GM18951 (cell line): Measurements from ENCODE around the gene KIF18A.

Experiments used
- POLR2A ChIP-seq: IDR thresholded peaks from 4 replicates; pipeline ENCODE4 v1.6.1; 2011; ENCODE audit warnings: mild to moderate bottlenecking; ENCODE audit not compliant: insufficient read length, insufficient read depth; ENCODE audit errors: extremely low read depth
- in situ Hi-C: fragments of 300-500 bp; cut with MboI; formaldehyde crosslinking; loops from one replicate; pipeline ENCODE4 v1.12.0; 2022; ENCODE audit warnings: low sequenced_read_pairs, mixed read lengths, inconsistent platforms; ENCODE audit not compliant: unreplicated experiment

KIF18A gene

DNA sequence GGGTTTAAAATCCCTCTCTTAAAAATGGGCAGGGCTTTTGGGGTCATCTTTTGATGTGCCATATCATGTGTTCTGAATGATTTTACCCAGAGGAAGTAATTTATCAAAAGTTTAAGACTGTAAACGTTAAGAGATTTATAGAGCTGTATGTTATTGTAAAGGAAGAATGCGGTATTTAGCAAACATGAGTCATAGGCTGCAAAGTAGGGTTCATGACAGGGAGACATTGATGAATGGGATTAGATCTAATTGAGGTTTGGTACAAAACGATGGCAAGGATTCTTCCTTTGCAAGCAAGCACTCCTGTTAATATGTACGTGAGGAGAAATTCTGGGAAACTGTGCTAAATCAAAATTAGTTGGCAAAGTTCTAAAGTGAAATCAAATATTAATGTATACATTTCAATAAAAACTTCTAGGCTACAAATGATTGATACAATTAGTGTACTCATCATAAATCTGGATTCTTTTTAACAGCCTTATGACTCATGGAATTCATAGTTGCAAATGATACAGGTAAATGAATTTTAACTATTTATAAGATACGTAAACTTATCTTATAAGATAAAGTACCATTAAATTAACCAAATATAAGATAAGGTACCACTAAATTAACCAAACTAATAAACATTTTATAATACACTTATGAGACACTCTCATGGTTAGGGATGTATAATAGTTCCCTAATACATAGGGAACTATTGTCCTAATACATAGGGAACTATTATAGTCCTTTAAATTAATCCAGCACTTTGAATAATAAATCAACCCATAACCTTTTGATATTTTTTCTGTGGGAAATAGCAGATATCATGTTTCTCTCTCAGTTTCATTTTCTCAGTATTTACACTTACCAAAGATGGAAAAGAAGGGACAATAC, 58.4 kb downstream of the KIF18A start:
- in situ Hi-C loops, result no loop called here
- no peak for TF ChIP-seq POLR2A

DNA sequence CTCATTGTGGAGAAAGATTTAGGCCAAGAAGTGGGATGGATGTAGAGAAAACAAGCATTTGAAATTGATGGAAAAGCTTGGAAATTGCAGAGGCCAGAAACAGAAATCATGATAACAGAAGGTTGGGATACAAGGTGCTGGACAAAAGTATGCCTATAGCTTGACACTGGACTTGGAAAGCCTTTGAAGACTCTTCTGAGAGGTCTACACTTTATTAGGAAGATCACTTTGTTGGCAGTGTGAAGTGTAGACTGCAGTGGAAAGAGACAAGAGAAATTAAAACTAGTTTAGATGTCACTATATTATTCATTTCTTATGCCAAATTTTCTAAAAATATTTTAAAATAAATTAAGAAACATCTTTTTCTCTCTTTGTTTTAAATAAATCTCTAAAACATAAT, 59.1 kb downstream of the KIF18A start:
- in situ Hi-C loops, result no loop called here
- no peak for TF ChIP-seq POLR2A

DNA sequence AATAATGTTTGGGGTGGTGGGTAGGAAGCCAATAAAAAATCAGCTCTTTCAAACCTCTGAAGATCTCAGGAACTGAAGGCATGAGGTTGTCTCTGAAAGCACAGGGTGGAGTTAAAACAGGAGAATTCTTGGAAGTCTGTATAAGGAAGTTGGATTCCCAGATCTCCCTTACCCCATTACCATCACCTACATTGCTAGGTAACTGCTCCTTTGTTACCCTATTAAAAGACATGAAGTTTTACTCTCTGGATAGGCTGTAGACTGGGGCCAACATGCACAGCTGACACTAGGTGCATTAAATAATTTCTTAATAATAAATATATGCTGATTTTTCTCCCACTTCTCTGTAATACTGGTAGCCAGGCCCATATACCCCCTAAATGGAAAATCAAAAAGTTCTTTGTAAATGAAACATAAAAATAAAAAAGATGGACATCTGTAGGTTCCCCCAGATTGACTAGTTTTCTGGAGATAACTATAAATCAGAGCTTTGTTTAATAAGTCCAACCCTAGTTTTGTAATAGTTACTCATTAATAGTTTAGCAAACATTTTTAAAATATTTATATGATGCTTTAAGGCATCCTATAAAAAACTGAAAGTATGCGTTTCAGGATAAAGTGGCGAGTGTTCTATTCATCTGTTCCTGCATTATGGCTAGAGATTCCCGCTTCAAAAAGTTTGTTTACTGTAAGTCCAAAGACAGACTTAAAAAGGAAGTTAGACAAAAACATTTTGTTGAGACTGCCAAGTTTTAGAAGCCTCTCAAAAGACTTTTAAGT, 63.8 kb downstream of the KIF18A start:
- no peak for TF ChIP-seq POLR2A
- in situ Hi-C loops, result no loop called here

DNA sequence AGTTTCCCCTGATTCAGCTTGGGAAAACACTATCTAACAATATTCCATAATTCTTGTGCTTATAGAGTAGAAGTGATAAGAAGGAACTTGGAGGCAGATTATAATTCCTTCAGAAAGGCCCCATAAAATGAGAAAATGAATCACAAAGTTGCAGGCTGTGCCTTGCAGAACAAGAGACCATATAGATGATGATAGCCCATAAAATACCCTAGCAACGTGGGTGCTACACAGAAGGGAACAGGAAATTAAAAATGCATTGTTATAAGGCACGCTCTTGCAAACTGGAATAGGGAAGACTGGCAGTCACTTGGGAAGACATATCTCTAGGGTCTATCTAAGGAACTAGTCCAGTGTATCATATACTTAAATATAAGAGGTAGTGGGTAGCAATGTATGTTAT, 67.6 kb downstream of the KIF18A start:
- in situ Hi-C loops, result no loop called here
- no peak for TF ChIP-seq POLR2A

DNA sequence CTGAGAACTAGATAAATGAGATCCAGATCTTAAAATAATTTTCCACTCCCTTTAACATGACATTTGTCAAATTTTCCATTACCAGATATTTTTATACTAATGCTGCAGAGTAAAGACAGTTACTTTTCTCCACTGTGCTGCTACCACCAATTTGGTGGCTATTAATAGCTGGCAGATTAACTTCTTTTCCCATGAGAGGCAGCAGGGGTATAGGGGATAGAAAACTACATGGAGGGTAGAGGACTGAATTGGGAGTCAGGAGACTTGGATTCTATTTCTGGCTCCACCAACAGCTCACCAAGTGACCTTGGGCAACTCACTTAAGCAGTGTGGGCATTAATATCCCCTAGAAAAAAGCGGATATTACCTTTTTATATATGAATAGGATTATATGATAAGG, 69.2 kb downstream of the KIF18A start:
- in situ Hi-C loops, result no loop called here

DNA sequence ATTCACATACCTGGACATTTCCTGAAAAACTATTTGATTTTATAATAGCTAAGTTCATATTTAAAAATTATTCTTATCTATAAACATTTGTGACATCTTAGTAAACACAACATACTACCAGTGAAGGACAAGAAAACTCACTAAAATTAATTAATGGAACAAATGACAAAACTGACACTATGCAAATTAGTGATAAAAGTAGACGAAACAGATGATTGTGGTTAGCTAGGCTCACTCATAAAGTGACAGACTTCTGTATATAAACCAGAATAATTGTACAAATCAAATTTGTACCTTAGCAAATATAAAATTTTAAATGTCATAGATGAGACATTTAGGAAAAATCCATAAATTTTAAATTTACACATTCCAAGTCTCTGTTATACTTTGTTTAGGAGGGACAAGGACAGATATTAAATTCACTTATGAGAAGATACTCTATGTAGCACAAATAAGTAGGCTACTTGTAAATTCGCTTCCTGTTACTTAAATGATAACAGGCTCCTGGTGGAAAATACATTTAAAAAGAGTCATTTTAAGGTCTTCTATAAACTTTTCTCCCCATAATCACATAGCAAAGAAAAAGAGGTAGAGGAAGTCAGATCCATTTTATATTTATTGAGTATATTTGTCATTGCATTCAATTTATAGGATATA, 81.2 kb downstream of the KIF18A start:
- no peak for TF ChIP-seq POLR2A
- in situ Hi-C loops, result no loop called here

More for the DNA sequence above, 69.2 kb downstream of the KIF18A start:
- no peak for TF ChIP-seq POLR2A

DNA sequence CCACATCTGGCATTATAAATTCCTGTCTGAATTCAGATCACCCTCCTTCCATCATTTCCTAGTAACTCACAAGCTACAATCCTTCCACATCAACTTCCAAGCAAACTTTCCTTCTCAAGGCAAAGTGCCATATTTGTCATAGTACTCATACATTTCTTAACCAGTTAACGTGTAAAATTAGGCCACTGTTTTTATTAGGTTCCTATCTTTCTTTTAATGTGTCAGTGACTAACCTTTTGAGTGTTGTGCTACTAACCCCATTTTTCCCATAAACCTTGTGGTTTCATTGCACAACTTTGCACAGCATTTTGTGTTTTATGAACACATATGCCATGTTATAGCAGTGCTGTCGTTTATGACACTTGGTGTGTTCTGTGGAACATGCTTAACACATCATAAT, 90.1 kb downstream of the KIF18A start:
- in situ Hi-C loops, result no loop called here
- no peak for TF ChIP-seq POLR2A

DNA sequence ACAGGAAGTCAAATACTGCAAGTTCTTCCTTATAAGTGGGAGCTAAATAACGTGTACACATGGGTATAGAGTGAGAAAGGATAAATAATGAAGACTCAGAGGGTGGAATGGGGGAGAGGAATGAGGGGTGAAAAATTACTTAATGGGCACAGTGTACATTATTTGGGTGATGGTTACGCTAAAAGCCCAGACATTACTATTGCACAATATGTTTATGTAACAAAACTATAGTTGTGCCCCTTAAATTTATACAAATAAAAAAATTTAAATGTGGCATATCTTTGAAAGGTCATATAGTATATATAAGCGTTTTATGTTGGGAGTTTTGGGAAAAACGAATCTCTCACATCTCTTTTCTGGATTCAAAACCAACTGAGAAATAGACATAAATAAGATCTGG, 96.1 kb downstream of the KIF18A start:
- no peak for TF ChIP-seq POLR2A

DNA sequence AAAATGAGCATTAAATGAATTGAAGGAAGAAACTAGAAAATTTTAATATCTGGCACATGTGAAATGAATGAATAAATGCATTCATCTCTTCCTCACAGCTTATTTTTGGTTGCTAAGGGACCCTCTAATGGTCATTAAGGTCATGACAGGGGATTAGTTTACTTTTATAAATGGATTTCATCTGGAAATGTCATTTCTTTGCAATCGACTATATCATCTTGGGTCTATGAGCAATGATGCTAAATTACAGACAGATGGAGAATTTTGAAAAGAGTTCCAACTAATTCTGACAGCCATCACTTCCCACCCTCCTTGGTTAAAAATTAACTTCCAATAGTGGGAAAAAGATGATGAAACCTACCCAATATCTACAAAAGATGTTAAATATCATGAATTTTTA, 98.0 kb downstream of the KIF18A start:
- in situ Hi-C loops, result no loop called here
- TF ChIP-seq POLR2A, result no peak

More for the DNA sequence above, 96.1 kb downstream of the KIF18A start:
- in situ Hi-C loops, result no loop called here

DNA sequence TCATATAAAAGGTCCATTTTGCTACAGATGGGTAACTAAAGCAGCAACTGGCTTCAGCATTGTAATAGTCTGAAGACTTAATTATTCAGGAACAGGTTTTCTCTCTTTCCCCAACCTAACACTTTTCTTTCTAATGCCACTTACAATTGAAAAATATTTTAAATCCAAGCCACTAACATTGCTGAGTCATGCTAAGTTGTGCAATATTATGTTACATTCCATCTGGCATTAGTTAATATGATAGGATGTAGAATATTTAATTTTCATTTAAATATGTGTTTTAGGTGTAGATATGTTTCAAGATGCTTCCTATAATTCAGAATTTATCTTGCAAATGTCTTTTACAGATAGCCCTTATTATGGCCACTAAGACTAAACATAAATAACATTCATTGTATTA, 98.6 kb downstream of the KIF18A start:
- no peak for TF ChIP-seq POLR2A
- in situ Hi-C loops, result no loop called here

DNA sequence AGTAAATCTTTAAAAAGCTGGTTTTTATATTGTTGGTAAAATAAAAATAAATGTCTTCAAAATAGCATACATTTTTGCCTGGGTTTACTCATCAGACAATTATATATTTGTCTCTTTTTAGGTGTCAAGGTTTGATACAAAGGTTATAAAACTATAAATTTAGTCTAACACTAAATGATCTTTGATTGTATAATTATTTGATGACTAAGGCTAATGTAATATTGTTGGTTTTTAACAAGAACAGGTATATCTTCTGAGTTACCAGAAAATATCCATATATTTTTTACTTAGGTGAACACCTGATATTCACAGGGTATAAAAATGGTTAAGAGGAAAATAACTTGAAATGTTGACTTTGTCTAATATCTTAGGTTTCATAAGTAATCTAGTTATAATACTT, 104.3 kb downstream of the KIF18A start:
- in situ Hi-C loops, result no loop called here

DNA sequence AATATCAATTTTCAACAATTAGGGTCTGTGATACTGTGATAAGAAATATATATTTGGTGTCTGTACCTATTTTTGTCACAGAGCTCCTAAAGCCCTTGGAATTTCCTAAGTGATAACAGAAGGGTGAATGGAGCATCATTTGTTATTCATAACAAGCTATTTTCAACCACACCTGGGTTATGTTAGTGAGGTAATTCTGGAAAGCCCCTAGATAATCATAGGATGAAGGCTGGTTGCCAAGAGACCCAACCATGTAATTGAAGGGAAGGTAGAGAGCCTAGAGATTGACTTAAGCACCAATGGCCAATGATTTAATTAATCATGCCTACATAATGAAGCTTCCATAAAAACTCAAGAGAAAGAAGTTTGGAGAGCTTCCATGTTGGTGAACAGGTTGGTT, 109.4 kb downstream of the KIF18A start:
- in situ Hi-C loops, result no loop called here
- TF ChIP-seq POLR2A, result no peak

More for the DNA sequence above, 104.3 kb downstream of the KIF18A start:
- no peak for TF ChIP-seq POLR2A

DNA sequence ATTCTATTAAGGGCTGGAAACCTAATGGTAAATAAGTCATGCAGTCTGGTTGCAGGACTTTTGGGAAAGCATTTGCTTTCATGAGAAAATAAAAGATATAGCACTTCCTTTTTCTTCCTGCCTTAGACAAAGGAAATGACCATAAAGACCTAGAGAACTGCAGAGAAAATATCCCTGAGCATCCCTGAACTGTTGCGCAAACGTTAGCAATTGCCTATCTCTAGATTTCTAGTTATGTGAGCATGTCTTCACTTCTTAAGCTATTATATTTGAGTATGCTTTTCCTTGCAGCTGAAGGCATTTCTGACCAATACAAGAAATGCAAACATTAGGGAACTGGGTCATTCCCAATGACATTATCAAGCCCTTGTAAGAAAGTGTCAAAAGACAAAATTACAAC, 110.6 kb downstream of the KIF18A start:
- in situ Hi-C loops, result no loop called here
- no peak for TF ChIP-seq POLR2A
